WTC11 (cell line): Measurements from ENCODE around the gene RASSF3.

Experiments used
- CTCF ChIP-seq: fragments of 200-600 bp; IDR thresholded peaks from 2 replicates; pipeline ENCODE4 v1.8.0; 2022; ENCODE audit warnings: antibody characterized with exemption
- IRF2 ChIP-seq: sonication (generic); formaldehyde crosslinking; IDR thresholded peaks from 2 replicates; pipeline ENCODE4 v1.8.0; 2022; ENCODE audit warnings: low read depth, missing genetic modification reagents, borderline replicate concordance
- JAZF1 ChIP-seq: fragments of 250-450 bp; sonication (Bioruptor Pico); IDR thresholded peaks from 2 replicates; pipeline ENCODE4 v1.9.0; 2021; ENCODE audit warnings: moderate library complexity, mild to moderate bottlenecking, inconsistent platforms
- NR3C1 ChIP-seq: sonication (generic); formaldehyde crosslinking; conservative IDR thresholded peaks from 2 replicates; pipeline ENCODE4 v1.8.1; 2023; ENCODE audit warnings: low read depth, mild to moderate bottlenecking, missing genetic modification reagents
- TF ChIP-seq, protein P1 (sequence below): fragments of 250-450 bp; sonication (Bioruptor Pico); IDR thresholded peaks from 2 replicates; pipeline ENCODE4 v2.1.2; 2022; ENCODE audit warnings: mild to moderate bottlenecking, moderate library complexity

- TF ChIP-seq IRF2 (no peak), JAZF1 (CRISPR knock-in tag) (no peak), NR3C1 (CRISPR knock-in tag) (no peak), CTCF (no peak)
- TF ChIP-seq, protein P1, sequence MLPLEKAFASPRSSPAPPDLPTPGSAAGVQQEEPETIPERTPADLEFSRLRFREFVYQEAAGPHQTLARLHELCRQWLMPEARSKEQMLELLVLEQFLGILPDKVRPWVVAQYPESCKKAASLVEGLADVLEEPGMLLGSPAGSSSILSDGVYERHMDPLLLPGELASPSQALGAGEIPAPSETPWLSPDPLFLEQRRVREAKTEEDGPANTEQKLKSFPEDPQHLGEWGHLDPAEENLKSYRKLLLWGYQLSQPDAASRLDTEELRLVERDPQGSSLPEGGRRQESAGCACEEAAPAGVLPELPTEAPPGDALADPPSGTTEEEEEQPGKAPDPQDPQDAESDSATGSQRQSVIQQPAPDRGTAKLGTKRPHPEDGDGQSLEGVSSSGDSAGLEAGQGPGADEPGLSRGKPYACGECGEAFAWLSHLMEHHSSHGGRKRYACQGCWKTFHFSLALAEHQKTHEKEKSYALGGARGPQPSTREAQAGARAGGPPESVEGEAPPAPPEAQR = no peak
Observed at GRCh38 chr12:64700532-64700931, 90.2 kb downstream of the RASSF3 start.
